Measurements from ENCODE around the gene SUN2. TPM values are rescaled to one million over a fixed set of nuclear protein-coding genes. Genes with fewer than 3 reads are reported as not detected.
A peak's percentile ranks its signal among the peaks of the same experiment; 100 is the strongest.
"Not testable (repeated sequence)": the region's sequence is repeated elsewhere in the genome, so short reads cannot be mapped to it uniquely, and the experiment has no call there.

The SUN2 gene
- 454 TPM for total RNA-seq
- polyA plus RNA-seq = 100 to 1,000 TPM; 260 to 381 (median 298) TPM

- no peaks in the 10 kb centered on the region for H3K27me3 Mint-ChIP-seq
- Histone ChIP-seq H3K4me1 (ENCODE audit: control insufficient read depth, insufficient read depth, low read length, poor library complexity, severe bottlenecking) (peaks cover 68% of the 10 kb centered on the region), H3K9me3 (ENCODE audit: control insufficient read depth in 2 of 2, low read length in 2 of 2) (no peaks in the 10 kb centered on the region), H3K27me3 (ENCODE audit: control insufficient read depth, insufficient read depth, low read length) (no peaks in the 10 kb centered on the region), H3K36me3 (ENCODE audit: control insufficient read depth, insufficient read depth, low read length) (peaks cover 18% of the 10 kb centered on the region), H3K27ac (ENCODE audit: insufficient read depth, low read length, poor library complexity, severe bottlenecking) (peak within 1 kb of the TSS; percentile 76), H3K4me3 (ENCODE audit: low read depth, low read length) (peak within 1 kb of the TSS; percentile 96)
- peak within 1 kb of the TSS; percentile 98 to 100 (median 99) for H3K4me3 Mint-ChIP-seq
- peaks cover 5 to 63% (median 50%) of the 10 kb centered on the region in 4 donors for H3K4me1 Mint-ChIP-seq
- H3K36me3 Mint-ChIP-seq = peaks cover 29% of the 10 kb centered on the region
- peak; percentile 93 to 94 (median 94) for DNase-seq
- H3K9me3 Mint-ChIP-seq = peaks cover 0 to 3% (median 0%) of the 10 kb centered on the region in 7 donors
- peak within 1 kb of the TSS; percentile 95 to 96 (median 96) for H3K27ac Mint-ChIP-seq
- ATAC-seq (ENCODE audit: low read depth in 2 of 2) = peak; percentile 81 to 83
Observed at GRCh38 chr22:38755911-38756532, at the start of gene SUN2. Gene SUN2 (minus strand): TSS chr22:38755998. CDS start chr22:38752628, 3,370 bp downstream.

DNA sequence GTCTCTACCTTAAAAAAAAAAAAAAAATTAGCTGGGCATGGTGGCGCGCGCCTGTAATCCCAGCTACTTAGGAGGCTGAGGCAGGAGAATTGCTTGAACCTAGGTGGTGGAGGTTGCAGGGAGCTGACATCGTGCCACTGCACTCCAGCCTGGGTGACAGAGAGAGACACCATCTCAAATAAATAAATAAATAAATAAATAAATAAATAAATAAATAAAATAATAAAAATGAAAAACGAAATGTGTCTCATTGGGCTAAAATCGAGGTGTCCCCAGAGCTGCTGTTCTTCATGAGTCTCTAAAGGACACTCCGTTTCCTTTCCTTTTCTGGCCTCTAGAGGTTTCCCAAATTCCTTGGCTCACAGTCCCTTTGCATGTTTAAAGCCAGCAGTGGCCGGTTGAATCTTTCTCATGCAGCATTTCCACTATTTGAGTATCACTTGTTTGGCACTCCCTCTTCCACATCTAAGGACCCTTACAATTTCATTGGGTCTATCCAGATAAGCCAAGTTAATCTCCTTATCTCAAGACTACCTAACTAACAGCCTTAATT, 49.3 kb upstream of the SUN2 start:
- not testable (repeated sequence) for H3K4me1 ChIP-seq (ENCODE audit: control insufficient read depth, insufficient read depth, low read length, poor library complexity, severe bottlenecking); H3K27me3 ChIP-seq (ENCODE audit: control insufficient read depth, insufficient read depth, low read length); H3K9me3 ChIP-seq (ENCODE audit: control insufficient read depth in 2 of 2, low read length in 2 of 2); H3K27ac Mint-ChIP-seq; H3K9me3 Mint-ChIP-seq; ATAC-seq (ENCODE audit: low read depth in 2 of 2); DNase-seq; H3K36me3 ChIP-seq (ENCODE audit: control insufficient read depth, insufficient read depth, low read length); H3K4me3 Mint-ChIP-seq; H3K4me1 Mint-ChIP-seq; H3K36me3 Mint-ChIP-seq; H3K4me3 ChIP-seq (ENCODE audit: low read depth, low read length); H3K27ac ChIP-seq (ENCODE audit: insufficient read depth, low read length, poor library complexity, severe bottlenecking)
- H3K27me3 Mint-ChIP-seq = peaks cover 31% of the 10 kb centered on the region

DNA sequence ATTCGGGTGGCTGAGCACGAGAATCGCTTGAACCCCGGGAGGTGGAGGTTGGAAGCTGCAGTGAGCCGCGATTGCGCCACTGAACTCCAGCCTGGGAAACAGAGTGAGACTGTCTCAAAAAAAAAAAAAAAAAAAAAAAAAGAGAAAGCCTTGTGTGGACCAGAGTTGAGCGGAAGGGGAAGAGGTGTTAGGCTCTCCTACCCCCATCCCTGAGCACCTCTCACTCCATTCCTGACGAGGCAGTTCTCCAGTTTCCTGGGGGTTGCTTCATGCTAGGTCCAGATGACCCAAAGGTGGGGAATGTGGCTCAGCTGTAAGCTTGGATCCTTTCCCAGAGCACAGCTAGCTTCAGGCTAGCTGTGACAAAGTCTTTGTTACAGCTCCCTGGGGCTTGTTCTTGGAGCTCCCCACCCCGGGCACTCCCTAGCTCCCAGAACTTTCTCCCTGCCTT, 46.9 kb upstream of the SUN2 start:
- H3K4me3 ChIP-seq (ENCODE audit: low read depth, low read length) = no peak overlapping the region
- no peaks in the 10 kb centered on the region for H3K36me3 ChIP-seq (ENCODE audit: control insufficient read depth, insufficient read depth, low read length)
- ATAC-seq (ENCODE audit: low read depth in 2 of 2) (no peak), DNase-seq (no peak)
- H3K36me3 Mint-ChIP-seq = no peaks in the 10 kb centered on the region
- peaks cover 0 to 17% (median 6%) of the 10 kb centered on the region in 4 donors for H3K4me1 Mint-ChIP-seq
- H3K4me1 ChIP-seq (ENCODE audit: control insufficient read depth, insufficient read depth, low read length, poor library complexity, severe bottlenecking) = no peaks in the 10 kb centered on the region
- no peak overlapping the region for H3K4me3 Mint-ChIP-seq
- no peak overlapping the region for H3K27ac ChIP-seq (ENCODE audit: insufficient read depth, low read length, poor library complexity, severe bottlenecking)
- H3K9me3 Mint-ChIP-seq = peaks cover 0 to 13% (median 0%) of the 10 kb centered on the region in 7 donors
- H3K27me3 Mint-ChIP-seq = peaks cover 40% of the 10 kb centered on the region
- H3K27ac Mint-ChIP-seq = no peak overlapping the region
- peaks cover 8% of the 10 kb centered on the region for H3K27me3 ChIP-seq (ENCODE audit: control insufficient read depth, insufficient read depth, low read length)
- H3K9me3 ChIP-seq (ENCODE audit: control insufficient read depth in 2 of 2, low read length in 2 of 2) = peaks cover 3 to 7% of the 10 kb centered on the region in 2 experiments

DNA sequence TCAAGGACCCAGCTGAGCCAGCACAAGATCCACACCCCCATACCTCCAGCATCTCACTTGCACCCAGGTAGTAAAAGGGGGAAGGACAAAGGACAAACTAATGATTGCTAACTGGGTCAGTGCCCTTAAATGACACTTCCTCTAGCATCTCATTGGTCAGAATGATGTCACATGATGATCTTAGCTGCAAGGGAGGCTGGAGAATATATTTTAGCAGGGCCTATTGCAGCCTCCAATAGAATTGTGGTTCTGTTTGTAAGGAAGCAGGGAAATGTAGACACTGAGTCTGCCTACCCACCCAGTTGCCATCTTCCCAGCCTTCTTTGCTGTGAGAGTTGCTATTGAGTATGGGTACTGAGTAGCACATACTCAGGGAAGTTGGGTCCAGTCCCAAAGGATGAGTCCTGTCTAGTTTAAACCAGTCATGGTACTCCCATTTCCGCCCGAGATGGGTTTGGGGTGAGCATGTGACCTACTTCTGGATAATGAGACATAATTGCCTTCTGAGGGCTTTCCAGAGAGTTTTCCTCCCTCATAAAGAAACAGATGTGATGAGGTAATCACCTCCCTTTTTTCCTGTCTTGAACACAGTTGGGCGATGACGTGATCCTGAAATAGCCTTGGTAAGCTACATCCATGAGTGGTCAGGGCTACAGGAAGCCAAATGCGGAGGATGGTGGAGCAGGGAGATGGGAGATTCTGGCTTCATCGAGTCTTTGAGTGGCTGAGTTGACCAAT, 43.6 kb upstream of the SUN2 start:
- Mint-ChIP-seq H3K27me3 (peaks cover 37% of the 10 kb centered on the region), H3K4me3 (no peak overlapping the region), H3K27ac (no peak overlapping the region), H3K36me3 (no peaks in the 10 kb centered on the region), H3K9me3 (peaks cover 0 to 13% (median 0%) of the 10 kb centered on the region in 7 donors), H3K4me1 (peaks cover 0 to 28% (median 10%) of the 10 kb centered on the region in 4 donors)
- H3K9me3 ChIP-seq (ENCODE audit: control insufficient read depth in 2 of 2, low read length in 2 of 2) = peaks cover 3 to 7% of the 10 kb centered on the region in 2 experiments
- peaks cover 3% of the 10 kb centered on the region for H3K4me1 ChIP-seq (ENCODE audit: control insufficient read depth, insufficient read depth, low read length, poor library complexity, severe bottlenecking)
- H3K27ac ChIP-seq (ENCODE audit: insufficient read depth, low read length, poor library complexity, severe bottlenecking) = no peak overlapping the region
- H3K36me3 ChIP-seq (ENCODE audit: control insufficient read depth, insufficient read depth, low read length) = no peaks in the 10 kb centered on the region
- peaks cover 8% of the 10 kb centered on the region for H3K27me3 ChIP-seq (ENCODE audit: control insufficient read depth, insufficient read depth, low read length)
- DNase-seq = no peak
- no peak overlapping the region for H3K4me3 ChIP-seq (ENCODE audit: low read depth, low read length)
- ATAC-seq (ENCODE audit: low read depth in 2 of 2) = no peak

DNA sequence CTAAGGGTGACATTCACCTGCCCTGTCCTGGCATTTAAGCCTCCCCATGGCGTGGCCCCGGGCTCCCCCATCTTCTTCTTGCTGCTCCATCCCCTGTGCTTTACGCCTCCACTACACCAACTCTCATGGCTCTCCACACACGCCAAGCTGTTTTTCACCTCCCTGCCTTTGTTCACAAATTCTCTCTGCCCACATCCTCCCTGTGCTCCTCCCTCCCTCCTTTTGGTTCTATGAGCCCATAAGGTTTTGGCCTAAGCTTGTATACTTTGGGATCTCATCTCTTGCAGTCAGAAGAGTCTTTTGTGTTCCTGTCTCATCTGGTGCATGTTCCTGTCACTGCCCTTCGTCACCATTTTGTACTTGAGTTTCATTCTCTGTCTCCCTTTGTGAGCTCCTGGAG, 42.7 kb upstream of the SUN2 start:
- peaks cover 10% of the 10 kb centered on the region for H3K4me1 ChIP-seq (ENCODE audit: control insufficient read depth, insufficient read depth, low read length, poor library complexity, severe bottlenecking)
- H3K36me3 ChIP-seq (ENCODE audit: control insufficient read depth, insufficient read depth, low read length) = no peaks in the 10 kb centered on the region
- Mint-ChIP-seq H3K4me1 (peaks cover 6 to 31% (median 12%) of the 10 kb centered on the region in 4 donors), H3K27ac (peak overlapping the region in 1 of 3 donors; percentile 32), H3K27me3 (peaks cover 33% of the 10 kb centered on the region), H3K9me3 (peaks cover 0 to 13% (median 0%) of the 10 kb centered on the region in 7 donors), H3K36me3 (no peaks in the 10 kb centered on the region), H3K4me3 (peak overlapping the region in 1 of 4 donors; percentile 57)
- H3K27ac ChIP-seq (ENCODE audit: insufficient read depth, low read length, poor library complexity, severe bottlenecking) = no peak overlapping the region
- peaks cover 8% of the 10 kb centered on the region for H3K27me3 ChIP-seq (ENCODE audit: control insufficient read depth, insufficient read depth, low read length)
- ATAC-seq (ENCODE audit: low read depth in 2 of 2) (no peak), DNase-seq (peak in 1 of 3 donors; percentile 36)
- H3K4me3 ChIP-seq (ENCODE audit: low read depth, low read length) = no peak overlapping the region
- H3K9me3 ChIP-seq (ENCODE audit: control insufficient read depth in 2 of 2, low read length in 2 of 2) = peaks cover 3 to 7% of the 10 kb centered on the region in 2 experiments

DNA sequence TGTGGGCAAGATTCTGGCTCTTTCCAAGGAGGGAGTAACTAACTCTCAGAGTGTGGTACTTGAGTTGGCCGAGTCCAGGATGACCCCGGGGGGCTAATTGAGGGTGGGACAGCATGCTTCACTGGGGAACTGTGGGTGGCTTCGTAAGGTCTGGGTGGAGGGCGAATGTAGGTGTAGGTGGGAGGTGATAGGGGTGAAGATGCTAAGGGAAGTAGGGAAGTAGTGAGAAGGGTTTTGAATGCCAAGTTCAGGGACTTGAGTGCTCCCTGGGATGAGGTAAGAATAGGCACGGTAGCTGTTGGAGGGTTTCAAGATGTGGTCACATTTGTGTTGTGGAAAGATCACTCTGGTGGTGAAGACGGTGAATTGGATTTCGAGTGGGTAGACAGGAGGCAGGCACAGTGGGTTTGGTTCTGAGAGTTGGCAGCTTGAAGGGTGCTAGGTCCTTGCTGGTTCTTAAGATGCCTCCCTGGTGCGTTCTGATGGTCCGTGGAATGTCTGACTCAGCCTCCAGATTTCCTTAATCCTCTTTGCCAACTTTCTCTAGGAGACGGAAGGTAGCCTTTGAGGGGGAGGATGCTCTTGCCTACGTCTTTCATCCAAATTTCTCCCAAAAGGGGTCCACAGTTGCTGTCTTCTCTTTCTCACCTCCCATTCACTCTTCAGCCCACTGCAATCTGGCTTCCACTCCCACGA, 40.6 kb upstream of the SUN2 start:
- Mint-ChIP-seq H3K4me3 (peak overlapping the region in 2 of 4 donors; percentile 14 to 28), H3K27ac (no peak overlapping the region), H3K9me3 (peaks cover 0 to 13% (median 0%) of the 10 kb centered on the region in 7 donors), H3K4me1 (peaks cover 6 to 38% (median 19%) of the 10 kb centered on the region in 4 donors), H3K27me3 (peaks cover 28% of the 10 kb centered on the region), H3K36me3 (no peaks in the 10 kb centered on the region)
- no peak overlapping the region for H3K27ac ChIP-seq (ENCODE audit: insufficient read depth, low read length, poor library complexity, severe bottlenecking)
- ATAC-seq (ENCODE audit: low read depth in 2 of 2) (no peak), DNase-seq (no peak)
- no peaks in the 10 kb centered on the region for H3K36me3 ChIP-seq (ENCODE audit: control insufficient read depth, insufficient read depth, low read length)
- H3K27me3 ChIP-seq (ENCODE audit: control insufficient read depth, insufficient read depth, low read length) = peaks cover 4% of the 10 kb centered on the region
- no peak overlapping the region for H3K4me3 ChIP-seq (ENCODE audit: low read depth, low read length)
- peaks cover 15% of the 10 kb centered on the region for H3K4me1 ChIP-seq (ENCODE audit: control insufficient read depth, insufficient read depth, low read length, poor library complexity, severe bottlenecking)
- peaks cover 3 to 7% of the 10 kb centered on the region in 2 experiments for H3K9me3 ChIP-seq (ENCODE audit: control insufficient read depth in 2 of 2, low read length in 2 of 2)

DNA sequence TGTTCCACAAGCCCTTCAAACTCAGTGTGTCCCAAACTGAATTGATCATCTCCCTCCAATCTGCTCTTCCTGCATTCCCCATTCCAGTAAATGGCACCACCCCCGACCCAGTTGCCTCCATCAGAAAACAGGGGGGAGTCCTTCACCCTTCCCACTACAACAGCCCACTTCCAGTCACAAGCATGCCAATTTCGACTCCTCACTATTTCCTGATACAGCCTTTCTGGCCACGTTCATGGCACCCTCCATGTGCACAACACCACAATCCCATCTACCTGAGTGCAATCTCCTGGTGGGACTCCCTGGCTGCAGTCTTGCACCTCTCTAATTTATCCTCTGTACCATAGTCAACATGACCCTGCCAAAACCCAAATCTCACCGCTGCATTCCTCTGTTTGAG, 39.8 kb upstream of the SUN2 start:
- H3K27me3 ChIP-seq (ENCODE audit: control insufficient read depth, insufficient read depth, low read length) = peaks cover 4% of the 10 kb centered on the region
- peak overlapping the region in 2 of 4 donors; percentile 2 to 27 for H3K4me3 Mint-ChIP-seq
- H3K27ac Mint-ChIP-seq = peak overlapping the region in 1 of 3 donors; percentile 62
- peaks cover 6 to 38% (median 19%) of the 10 kb centered on the region in 4 donors for H3K4me1 Mint-ChIP-seq
- no peaks in the 10 kb centered on the region for H3K36me3 ChIP-seq (ENCODE audit: control insufficient read depth, insufficient read depth, low read length)
- no peak overlapping the region for H3K27ac ChIP-seq (ENCODE audit: insufficient read depth, low read length, poor library complexity, severe bottlenecking)
- H3K4me3 ChIP-seq (ENCODE audit: low read depth, low read length) = no peak overlapping the region
- peaks cover 19% of the 10 kb centered on the region for H3K27me3 Mint-ChIP-seq
- peaks cover 15% of the 10 kb centered on the region for H3K4me1 ChIP-seq (ENCODE audit: control insufficient read depth, insufficient read depth, low read length, poor library complexity, severe bottlenecking)
- ATAC-seq (ENCODE audit: low read depth in 2 of 2) (no peak), DNase-seq (no peak)
- H3K36me3 Mint-ChIP-seq = no peaks in the 10 kb centered on the region
- peaks cover 3 to 7% of the 10 kb centered on the region in 2 experiments for H3K9me3 ChIP-seq (ENCODE audit: control insufficient read depth in 2 of 2, low read length in 2 of 2)
- peaks cover 0 to 13% (median 0%) of the 10 kb centered on the region in 7 donors for H3K9me3 Mint-ChIP-seq
